Uterus (tissue), 2 donors: ENCODE measurements around the gene CACNA1C.

Experiments
- POLR2A ChIP-seq, 2 donors: fragments of 450-650 bp; IDR thresholded peaks; one replicate each; pipeline ENCODE4 v1.6.1; 2016; ENCODE audit warnings: antibody characterized with exemption in 2 of 2, mild to moderate bottlenecking in 1 of 2, moderate library complexity in 1 of 2
- TF ChIP-seq, protein P1 (sequence below), 4 experiments: fragments of 200-600 bp in 2 of 4; fragments of 450-650 bp in 2 of 4; sonication (generic) in 2 of 4; IDR thresholded peaks; one replicate each; pipeline ENCODE4 v1.5.1; 2016 to 2019; ENCODE audit warnings: antibody characterized with exemption in 4 of 4, mild to moderate bottlenecking in 2 of 4, moderate library complexity in 1 of 4

DNA sequence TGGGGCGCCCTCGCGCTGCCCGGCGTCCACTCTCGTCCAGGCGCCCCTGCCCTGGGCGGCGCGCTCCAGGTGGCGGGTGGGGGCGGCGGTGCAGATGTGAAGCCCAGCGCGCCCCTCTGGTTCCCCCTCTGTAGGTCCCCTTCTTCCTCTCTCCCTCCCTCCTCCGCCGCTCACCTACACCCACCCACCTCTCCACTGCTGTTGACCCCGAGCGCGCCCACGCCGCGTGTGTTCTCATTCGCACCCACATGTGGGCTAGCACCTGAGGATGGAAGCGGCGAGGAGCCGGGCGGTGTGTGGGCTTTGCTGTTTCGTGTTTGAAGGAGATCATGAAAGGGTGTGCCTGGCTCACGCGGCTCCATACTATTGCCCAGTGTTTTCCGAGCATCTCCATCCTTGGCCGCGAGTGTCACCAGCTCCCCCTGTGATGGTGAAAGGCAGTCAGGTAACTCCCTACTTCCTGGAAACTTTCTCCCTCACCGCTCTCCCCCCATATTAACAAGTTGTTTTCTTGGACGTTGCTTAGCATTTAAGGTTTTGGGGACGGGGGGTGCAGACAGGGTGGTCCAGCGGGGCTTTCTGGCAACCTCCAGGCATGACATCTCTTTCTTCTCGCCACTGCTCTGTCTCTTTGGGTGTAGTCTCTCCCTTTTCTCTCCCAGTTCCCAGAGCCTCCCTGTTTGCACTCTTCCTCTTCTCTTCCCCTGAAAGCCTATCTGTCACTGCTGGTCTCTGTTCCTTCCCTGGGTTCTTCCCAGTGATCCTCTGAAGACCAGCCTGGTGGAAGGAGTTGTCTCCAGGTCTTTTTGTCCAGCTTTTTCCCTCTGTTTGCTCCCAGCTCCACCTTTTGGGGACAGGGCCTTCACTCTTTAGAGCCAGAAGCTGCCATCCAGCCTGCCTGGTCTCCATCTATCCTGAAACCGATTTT, 1.6 kb downstream of the CACNA1C start:
- TF ChIP-seq, protein P1, sequence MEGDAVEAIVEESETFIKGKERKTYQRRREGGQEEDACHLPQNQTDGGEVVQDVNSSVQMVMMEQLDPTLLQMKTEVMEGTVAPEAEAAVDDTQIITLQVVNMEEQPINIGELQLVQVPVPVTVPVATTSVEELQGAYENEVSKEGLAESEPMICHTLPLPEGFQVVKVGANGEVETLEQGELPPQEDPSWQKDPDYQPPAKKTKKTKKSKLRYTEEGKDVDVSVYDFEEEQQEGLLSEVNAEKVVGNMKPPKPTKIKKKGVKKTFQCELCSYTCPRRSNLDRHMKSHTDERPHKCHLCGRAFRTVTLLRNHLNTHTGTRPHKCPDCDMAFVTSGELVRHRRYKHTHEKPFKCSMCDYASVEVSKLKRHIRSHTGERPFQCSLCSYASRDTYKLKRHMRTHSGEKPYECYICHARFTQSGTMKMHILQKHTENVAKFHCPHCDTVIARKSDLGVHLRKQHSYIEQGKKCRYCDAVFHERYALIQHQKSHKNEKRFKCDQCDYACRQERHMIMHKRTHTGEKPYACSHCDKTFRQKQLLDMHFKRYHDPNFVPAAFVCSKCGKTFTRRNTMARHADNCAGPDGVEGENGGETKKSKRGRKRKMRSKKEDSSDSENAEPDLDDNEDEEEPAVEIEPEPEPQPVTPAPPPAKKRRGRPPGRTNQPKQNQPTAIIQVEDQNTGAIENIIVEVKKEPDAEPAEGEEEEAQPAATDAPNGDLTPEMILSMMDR (IDR thresholded peaks at IDR 0.05): no peak
- TF ChIP-seq POLR2A (IDR thresholded peaks at IDR 0.05): no peak
